ENCODE results near the gene JAKMIP1. TPM values are rescaled to one million over a fixed set of nuclear protein-coding genes. Genes with fewer than 3 reads are reported as not detected.

JAKMIP1 gene
- total and polyA plus RNA-seq, 2 of the 13 experiments (the other 11 are each of a cell fraction or from before 2014, with no cell fraction given), result not detected

- Histone ChIP-seq H3K36me3 (replicated peaks in 1 of 2; ENCODE audit: control insufficient read depth in 1 of 2, insufficient read depth in 2 of 2, low read length in 2 of 2) (no peaks in the 10 kb centered on the region), H3K4me2 (ENCODE audit: low read depth, low read length) (no peak overlapping the region), H3K9ac (ENCODE audit: insufficient read depth, low read depth, low read length) (no peak overlapping the region), H2AFZ (ENCODE audit: low read length) (no peak overlapping the region), H3K4me3 (replicated peaks in 1 of 3; ENCODE audit: insufficient read depth in 1 of 3, low read depth in 2 of 3, low read length in 3 of 3) (no peak overlapping the region), H3K27me3 (ENCODE audit: control insufficient read depth in 1 of 2, insufficient read depth in 2 of 2, low read length in 2 of 2) (peaks cover 7 to 64% of the 10 kb centered on the region in 2 experiments), H3K4me1 (ENCODE audit: insufficient read depth, low read length) (0 out of 2 replicates have a peak, but pooled peaks cover 7% of the 10 kb centered on the region), H3K27ac (ENCODE audit: extremely low read length, insufficient read depth, low read length) (no peak overlapping the region), H3K9me3 (ENCODE audit: low read length) (peaks cover 5% of the 10 kb centered on the region; the same call in 1 of the 2 replicates), H3K79me2 (ENCODE audit: insufficient read depth, low read length) (no peaks in the 10 kb centered on the region), H4K20me1 (ENCODE audit: insufficient read depth, low read length) (no peaks in the 10 kb centered on the region)
- 3% methylated on average over 5 of the region's 9 CpGs for WGBS (ENCODE audit: low lambda C conversion rate)
- no peak for ATAC-seq
- in situ Hi-C loops (cut with HindIII; ENCODE audit: extremely low pct_ligation_motif_present, low pct_unique_long_range_greater_than_20kb), result no loop called here
- intact Hi-C loops (cut with micrococcal nuclease; ENCODE audit: unreplicated experiment), result loop anchor here (10.0 kb wide), 1 partner anchor 203 kb away; no protein-coding TSS in a partner anchor
- POLR2A ChIA-PET, result no interaction called here
- no peak for DNase-seq (ENCODE audit: low spot score)
- BruUV-seq (replicated peaks), result no TSS peak
- no peak for TF ChIP-seq JDP2 (CRISPR knock-in tag; IDR thresholded peaks at IDR 0.05; ENCODE audit: borderline replicate concordance)
- no peak for TF ChIP-seq FOXK2 (IDR thresholded peaks at IDR 0.05)
- no peak for TF ChIP-seq TGIF2 (CRISPR knock-in tag; IDR thresholded peaks at IDR 0.05)
- TF ChIP-seq PHF21A (CRISPR knock-in tag; IDR thresholded peaks at IDR 0.05), result no peak
- no peak for TF ChIP-seq NR0B2 (CRISPR knock-in tag; IDR thresholded peaks at IDR 0.05)
- TF ChIP-seq ZNF138 (CRISPR knock-in tag; IDR thresholded peaks at IDR 0.05; ENCODE audit: low read depth), result no peak
- TF ChIP-seq CHCHD3 (CRISPR knock-in tag; IDR thresholded peaks at IDR 0.05), result no peak
- no peak for TF ChIP-seq SNRNP70 (IDR thresholded peaks at IDR 0.05; ENCODE audit: low read depth, low read length)
- no peak for TF ChIP-seq ZNF205 (CRISPR knock-in tag; IDR thresholded peaks at IDR 0.05)
- no peak for TF ChIP-seq MXD1 (CRISPR knock-in tag; IDR thresholded peaks at IDR 0.05)
- TF ChIP-seq HOXA9 (CRISPR knock-in tag; IDR thresholded peaks at IDR 0.05; ENCODE audit: borderline replicate concordance), result no peak
- TF ChIP-seq SAFB2 (CRISPR knock-in tag; IDR thresholded peaks at IDR 0.05; ENCODE audit: borderline replicate concordance, low read depth), result no peak
- no peak for TF ChIP-seq CHD2 (IDR thresholded peaks at IDR 0.05; ENCODE audit: low read depth, low read length)
- no peak for TF ChIP-seq XBP1 (CRISPR knock-in tag; IDR thresholded peaks at IDR 0.05)
- no peak for TF ChIP-seq PRPF4 (IDR thresholded peaks at IDR 0.05; ENCODE audit: low read depth, low read length, poor library complexity, severe bottlenecking)
- no peak for TF ChIP-seq MAX (IDR thresholded peaks at IDR 0.05)
- no peak for TF ChIP-seq TSC22D2 (CRISPR knock-in tag; IDR thresholded peaks at IDR 0.05; ENCODE audit: borderline replicate concordance)
- no peak for TF ChIP-seq PTBP1 (IDR thresholded peaks at IDR 0.05; ENCODE audit: low read depth, low read length, poor library complexity, severe bottlenecking)
- no peak for TF ChIP-seq NCOA1 (CRISPR knock-in tag; IDR thresholded peaks at IDR 0.05)
- CTCF ChIA-PET (ENCODE audit: low intra/inter-chr PET ratio, low total read pairs), result no interaction called here
- no peak for FAIRE-seq
Observed at GRCh38 chr4:6197433-6198174, 2.7 kb downstream of the JAKMIP1 start.
